Adipocyte (in vitro differentiated cells): ENCODE measurements around the gene APOA4.

ENCODE experiments used
- DNase-seq: peaks from one replicate; pipeline ENCODE4 v3.0.0-alpha.2; 2015; ENCODE audit warnings: low read depth
- H3K27me3 ChIP-seq: replicated peaks from 2 replicates; pipeline ENCODE4 v1.7.0; 2013; ENCODE audit warnings: mild to moderate bottlenecking, low read length, moderate library complexity; ENCODE audit not compliant: control insufficient read depth, insufficient read depth
- H3K36me3 ChIP-seq: 2 replicates; pipeline ENCODE4 v1.7.0; 2013; ENCODE audit warnings: low read length, mild to moderate bottlenecking, moderate library complexity; ENCODE audit not compliant: control insufficient read depth, insufficient read depth, severe bottlenecking
- H3K4me1 ChIP-seq: 2 replicates; pipeline ENCODE4 v1.7.0; 2013; ENCODE audit warnings: mild to moderate bottlenecking, low read length, moderate library complexity; ENCODE audit not compliant: control insufficient read depth, insufficient read depth
- H3K4me3 ChIP-seq: 2 replicates; pipeline ENCODE4 v1.7.0; 2013; ENCODE audit warnings: mild to moderate bottlenecking, low read length, moderate library complexity
- H3K9ac ChIP-seq: 2 replicates; pipeline ENCODE4 v1.7.0; 2013; ENCODE audit warnings: mild to moderate bottlenecking, low read length, moderate library complexity
- H3K9me3 ChIP-seq: 2 replicates; pipeline ENCODE4 v1.7.0; 2013; ENCODE audit warnings: mild to moderate bottlenecking, low read length, moderate library complexity; ENCODE audit not compliant: control insufficient read depth

Gene APOA4

GRCh38 chr11:116823031-116823843, at the start of gene APOA4:
Gene APOA4 (minus strand): TSS chr11:116823304. CDS start chr11:116823191, 113 bp downstream.
- no peak within 1 kb of the TSS for H3K9ac ChIP-seq
- no peaks in the 10 kb centered on the region for H3K9me3 ChIP-seq
- H3K36me3 ChIP-seq: no peaks in the 10 kb centered on the region
- no peaks in the 10 kb centered on the region for H3K4me1 ChIP-seq
- H3K4me3 ChIP-seq: no peak within 1 kb of the TSS
- DNase-seq: no peak
- no peaks in the 10 kb centered on the region for H3K27me3 ChIP-seq

- H3K9me3 ChIP-seq: no peaks in the 10 kb centered on the region
- H3K4me1 ChIP-seq: peaks cover 46% of the 10 kb centered on the region
- peak overlapping the region; percentile 25 for H3K4me3 ChIP-seq
- H3K36me3 ChIP-seq: peaks cover 59% of the 10 kb centered on the region
- DNase-seq: peak; percentile 69
- H3K9ac ChIP-seq: peak overlapping the region; percentile 28
- H3K27me3 ChIP-seq: no peaks in the 10 kb centered on the region
These were observed 48.1 kb upstream of the APOA4 start for GRCh38 chr11:116871248-116871647.

- H3K36me3 ChIP-seq: peaks cover 56% of the 10 kb centered on the region
- H3K27me3 ChIP-seq: no peaks in the 10 kb centered on the region
- no peaks in the 10 kb centered on the region for H3K9me3 ChIP-seq
- H3K9ac ChIP-seq: no peak overlapping the region
- peaks cover 56% of the 10 kb centered on the region for H3K4me1 ChIP-seq
- no peak overlapping the region for H3K4me3 ChIP-seq
- DNase-seq: no peak
These were observed 47.0 kb upstream of the APOA4 start for GRCh38 chr11:116870054-116870453.

- Histone ChIP-seq H3K4me3 (no peak overlapping the region), H3K27me3 (no peaks in the 10 kb centered on the region), H3K9me3 (no peaks in the 10 kb centered on the region), H3K4me1 (peaks cover 56% of the 10 kb centered on the region), H3K36me3 (peaks cover 54% of the 10 kb centered on the region), H3K9ac (no peak overlapping the region)
- DNase-seq: no peak
These were observed 46.5 kb upstream of the APOA4 start for GRCh38 chr11:116869610-116870009.

- H3K4me3 ChIP-seq: no peak overlapping the region
- H3K36me3 ChIP-seq: peaks cover 62% of the 10 kb centered on the region
- H3K4me1 ChIP-seq: peaks cover 50% of the 10 kb centered on the region
- H3K9me3 ChIP-seq: no peaks in the 10 kb centered on the region
- H3K27me3 ChIP-seq: no peaks in the 10 kb centered on the region
- DNase-seq: no peak
- no peak overlapping the region for H3K9ac ChIP-seq
These were observed 45.0 kb upstream of the APOA4 start for GRCh38 chr11:116868066-116868465.

- no peak for DNase-seq
- Histone ChIP-seq H3K4me1 (peaks cover 50% of the 10 kb centered on the region), H3K36me3 (peaks cover 58% of the 10 kb centered on the region), H3K4me3 (no peak overlapping the region), H3K9me3 (no peaks in the 10 kb centered on the region), H3K9ac (no peak overlapping the region), H3K27me3 (no peaks in the 10 kb centered on the region)
These were observed 44.5 kb upstream of the APOA4 start for GRCh38 chr11:116867619-116868018.

GRCh38 chr11:116866804-116867455, 43.8 kb upstream of the APOA4 start:
- DNase-seq: peak; percentile 18
- peaks cover 50% of the 10 kb centered on the region for H3K4me1 ChIP-seq
- H3K9me3 ChIP-seq: no peaks in the 10 kb centered on the region
- peak overlapping the region; percentile 73 for H3K9ac ChIP-seq
- H3K4me3 ChIP-seq: no peak overlapping the region
- H3K36me3 ChIP-seq: peaks cover 57% of the 10 kb centered on the region
- no peaks in the 10 kb centered on the region for H3K27me3 ChIP-seq

- H3K4me1 ChIP-seq: peaks cover 39% of the 10 kb centered on the region
- H3K4me3 ChIP-seq: peak overlapping the region; percentile 25
- H3K9ac ChIP-seq: peak overlapping the region; percentile 73
- no peaks in the 10 kb centered on the region for H3K27me3 ChIP-seq
- peak; percentile 40 for DNase-seq
- H3K36me3 ChIP-seq: peaks cover 67% of the 10 kb centered on the region
- no peaks in the 10 kb centered on the region for H3K9me3 ChIP-seq
These were observed 42.6 kb upstream of the APOA4 start for GRCh38 chr11:116865696-116866095.

GRCh38 chr11:116864531-116864930, 41.4 kb upstream of the APOA4 start:
- peaks cover 66% of the 10 kb centered on the region for H3K36me3 ChIP-seq

GRCh38 chr11:116862951-116863350, 39.8 kb upstream of the APOA4 start:
- DNase-seq: no peak
- H3K4me3 ChIP-seq: no peak overlapping the region
- H3K9ac ChIP-seq: no peak overlapping the region
- H3K27me3 ChIP-seq: no peaks in the 10 kb centered on the region
- peaks cover 39% of the 10 kb centered on the region for H3K4me1 ChIP-seq
- peaks cover 68% of the 10 kb centered on the region for H3K36me3 ChIP-seq
- H3K9me3 ChIP-seq: no peaks in the 10 kb centered on the region

More at GRCh38 chr11:116864531-116864930, 41.4 kb upstream of the APOA4 start:
- H3K4me1 ChIP-seq: peaks cover 39% of the 10 kb centered on the region
- no peak overlapping the region for H3K4me3 ChIP-seq
- no peaks in the 10 kb centered on the region for H3K27me3 ChIP-seq
- DNase-seq: no peak
- H3K9me3 ChIP-seq: no peaks in the 10 kb centered on the region
- no peak overlapping the region for H3K9ac ChIP-seq

- no peak overlapping the region for H3K4me3 ChIP-seq
- H3K36me3 ChIP-seq: peaks cover 66% of the 10 kb centered on the region
- no peaks in the 10 kb centered on the region for H3K27me3 ChIP-seq
- peaks cover 39% of the 10 kb centered on the region for H3K4me1 ChIP-seq
- DNase-seq: no peak
- no peaks in the 10 kb centered on the region for H3K9me3 ChIP-seq
- no peak overlapping the region for H3K9ac ChIP-seq
These were observed 39.1 kb upstream of the APOA4 start for GRCh38 chr11:116862185-116862584.
